Esophagus muscularis mucosa (tissue), 4 donors: ENCODE measurements around the gene APH1A. TPM values are rescaled to one million over a fixed set of nuclear protein-coding genes. Genes with fewer than 3 reads are reported as not detected.
"Not testable (repeated sequence)": the region's sequence is repeated elsewhere in the genome, so short reads cannot be mapped to it uniquely, and the experiment has no call there.

Source experiments
- DNase-seq: peaks from one replicate; pipeline ENCODE4 v3.0.0-alpha.2; 2017; ENCODE audit errors: extremely low spot score
- H3K27ac ChIP-seq, 4 donors: fragments of 200-600 bp; sonication (generic); replicated peaks in 1 of 4; 1 replicate in 3 of 4; 2 replicates in 1 of 4; pipeline ENCODE4 v1.5.1; 2016 to 2019; ENCODE audit warnings: mild to moderate bottlenecking in 1 of 4
- H3K27me3 ChIP-seq, 4 donors: fragments of 200-600 bp; sonication (generic); one replicate each; pipeline versions ENCODE4 v1.5.1 to v1.6.0; 2016 to 2019
- H3K36me3 ChIP-seq, 4 donors: fragments of 200-600 bp; sonication (generic); one replicate each; pipeline ENCODE4 v1.5.1; 2016 to 2019
- H3K4me1 ChIP-seq, 4 donors: fragments of 200-600 bp; sonication (generic); one replicate each; pipeline ENCODE4 v1.5.1; 2016 to 2019
- H3K4me3 ChIP-seq, 4 donors: fragments of 200-600 bp; sonication (generic); 1 replicate in 2 of 4; 2 replicates in 2 of 4; pipeline ENCODE4 v1.5.1; 2016 to 2019; ENCODE audit warnings: mild to moderate bottlenecking in 4 of 4, moderate library complexity in 1 of 4
- H3K9me3 ChIP-seq, 4 donors: fragments of 200-600 bp; sonication (generic); 1 replicate in 3 of 4; 2 replicates in 1 of 4; pipeline ENCODE4 v1.5.1; 2016 to 2019
- CTCF ChIP-seq, 3 experiments: fragments of 200-600 bp in 2 of 3; fragments of 450-650 bp in 1 of 3; sonication (generic) in 2 of 3; IDR thresholded peaks; one replicate each; pipeline ENCODE4 v1.5.1; 2017 to 2019; ENCODE audit warnings: antibody characterized with exemption in 3 of 3, mild to moderate bottlenecking in 2 of 3, moderate library complexity in 1 of 3
- EP300 ChIP-seq: sonication (generic); formaldehyde crosslinking; IDR thresholded peaks from one replicate; pipeline ENCODE4 v1.6.1; 2017; ENCODE audit warnings: antibody characterized with exemption
- POLR2A ChIP-seq: fragments of 450-650 bp; IDR thresholded peaks from one replicate; pipeline ENCODE4 v1.6.1; 2017; ENCODE audit warnings: antibody characterized with exemption, moderate library complexity, mild to moderate bottlenecking, low read depth
- POLR2AphosphoS5 ChIP-seq, 2 donors: sonication (generic); formaldehyde crosslinking; IDR thresholded peaks; one replicate each; pipeline ENCODE4 v1.6.1; 2017; ENCODE audit warnings: antibody characterized with exemption in 2 of 2
- WGBS: methylation state at CpG from one replicate; pipeline ENCODE4 v1.1.5; 2018; 5-methylcytosine and 5-hydroxymethylcytosine counted together
- intact Hi-C: fragments of 100-400 bp; cut with DNase I; formaldehyde crosslinking; loops from one replicate; pipeline ENCODE4 v1.15.1; 2023
- small RNA-seq, 3 donors: library from RNA; depleted of rRNA; stranded (forward); fragments of <200 nt; gene quantifications; one replicate each; pipeline ENCODE3, GENCODE V24; 2016
- total RNA-seq, 4 donors: library from RNA; depleted of rRNA; stranded (reverse); fragments of >200 nt; gene quantifications; one replicate each; pipeline versions ENCODE4 v1.1.0 to v1.2.1, GENCODE V29; 2016

APH1A gene
- total RNA-seq, 4 donors from 2014 or later: 36.1 to 63.5 (median 49.7) TPM

- Histone ChIP-seq H3K4me3 (no peak overlapping the region), H3K27me3 (no peaks in the 10 kb centered on the region), H3K9me3 (no peaks in the 10 kb centered on the region), H3K4me1 (no peaks in the 10 kb centered on the region), H3K36me3 (peaks cover 6 to 85% (median 63%) of the 10 kb centered on the region in 4 donors), H3K27ac (no peak overlapping the region)
- TF ChIP-seq POLR2A (no peak), CTCF (IDR thresholded peaks at IDR 0.05) (no peak), POLR2AphosphoS5 (IDR thresholded peaks at IDR 0.05) (no peak), EP300 (no peak)
- 100% methylated on average over 1 of the region's 1 CpG for WGBS
- intact Hi-C loops: no loop called here
- no peak for DNase-seq
Measured at GRCh38 chr1:150225546-150225945, 43.3 kb downstream of the APH1A start.

- Histone ChIP-seq H3K27ac (no peak overlapping the region), H3K9me3 (no peaks in the 10 kb centered on the region), H3K36me3 (peaks cover 6 to 89% (median 67%) of the 10 kb centered on the region in 4 donors), H3K27me3 (no peaks in the 10 kb centered on the region), H3K4me3 (no peak overlapping the region), H3K4me1 (no peaks in the 10 kb centered on the region)
- WGBS: 89% methylated on average over 1 of the region's 1 CpG
- no peak for DNase-seq
- TF ChIP-seq EP300 (no peak), CTCF (IDR thresholded peaks at IDR 0.05) (no peak), POLR2AphosphoS5 (IDR thresholded peaks at IDR 0.05) (no peak), POLR2A (no peak)
- intact Hi-C loops: no loop called here
Measured at GRCh38 chr1:150224983-150225382, 43.8 kb downstream of the APH1A start.

- H3K27me3 ChIP-seq: no peaks in the 10 kb centered on the region
- TF ChIP-seq POLR2A (no peak), CTCF (IDR thresholded peaks at IDR 0.05) (peak; percentile 23 to 49 (median 28))
- no peaks in the 10 kb centered on the region for H3K9me3 ChIP-seq
- no peaks in the 10 kb centered on the region for H3K4me1 ChIP-seq
- 82% methylated on average over 2 of the region's 2 CpGs for whole genome bisulfite sequencing
- intact Hi-C loops: no loop called here
- H3K4me3 ChIP-seq: no peak overlapping the region
- DNase-seq: no peak
- H3K36me3 ChIP-seq: peaks cover 6 to 64% (median 49%) of the 10 kb centered on the region in 4 donors
- no peak overlapping the region for H3K27ac ChIP-seq
Measured at GRCh38 chr1:150221552-150221951, 47.3 kb downstream of the APH1A start.

DNA sequence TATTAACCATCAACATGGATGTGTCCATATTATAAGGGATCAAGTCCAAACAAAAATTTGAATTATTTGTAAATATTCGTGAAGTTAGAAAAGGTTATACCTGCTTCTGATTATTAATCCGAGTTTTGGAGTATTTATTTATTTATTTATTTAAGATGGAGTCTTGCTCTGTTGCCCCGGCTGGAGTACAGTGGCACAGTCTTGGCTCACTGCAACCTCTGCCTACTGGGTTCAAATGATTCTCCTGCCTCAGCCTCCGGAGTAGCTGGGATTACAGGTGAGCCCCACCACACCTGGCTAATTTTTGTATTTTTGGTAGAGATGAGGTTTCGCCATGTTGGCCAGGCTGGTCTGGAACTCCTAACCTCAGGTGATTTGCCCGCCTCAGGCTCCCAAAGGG, 53.0 kb downstream of the APH1A start:
- intact Hi-C loops: not testable (repeated sequence)
- WGBS: 98% methylated on average over 6 of the region's 6 CpGs

More for the DNA sequence above, 53.0 kb downstream of the APH1A start:
- Histone ChIP-seq H3K36me3 (peaks cover 0 to 14% (median 9%) of the 10 kb centered on the region in 4 donors), H3K4me1 (peaks cover 4 to 11% (median 5%) of the 10 kb centered on the region in 4 donors)
- H3K27me3 ChIP-seq, H3K4me3 ChIP-seq, H3K9me3 ChIP-seq, H3K27ac ChIP-seq: not testable (repeated sequence)
- peak; percentile 42 for DNase-seq

Small RNAs within 50 kb of the gene (small RNA-seq; reads per million reads assigned to genes)
- 0 to 0.51 (median 0.17) reads per million in 3 donors for gene RNU2-17P

Other genes with a start within 250 kb of the APH1A start
- 10 to 100 TPM; 38.9 to 56.5 (median 44.9) TPM for gene VPS45, start 201.2 kb downstream of the APH1A start, total RNA-seq
- 100 to 1,000 TPM; 294 to 426 (median 337) TPM for gene PLEKHO1, start 119.1 kb downstream of the APH1A start, total RNA-seq
- gene ANP32E, start 32.9 kb downstream of the APH1A start, total RNA-seq: 10 to 100 TPM; 15.6 to 20.3 (median 18.6) TPM
- gene CA14, start 11.2 kb downstream of the APH1A start, total RNA-seq: 1 to 10 TPM in 1 of 4 donors, under 1 TPM in 2, not detected in 1; 0.33 to 1.0 (median 0.42) TPM
- gene C1orf54, start 3.8 kb upstream of the APH1A start, total RNA-seq: 10 to 100 TPM; 15.2 to 36.1 (median 18.0) TPM
- gene CIART, start 13.5 kb upstream of the APH1A start, total RNA-seq: 10 to 100 TPM; 13.7 to 26.0 (median 14.2) TPM
- gene MRPS21, start 24.8 kb upstream of the APH1A start, total RNA-seq: 10 to 100 TPM; 44.2 to 59.0 (median 48.1) TPM
- gene PRPF3, start 52.5 kb upstream of the APH1A start, total RNA-seq: 10 to 100 TPM; 26.6 to 39.5 (median 27.3) TPM
- 10 to 100 TPM; 20.0 to 27.9 (median 24.8) TPM for gene RPRD2, start 95.1 kb upstream of the APH1A start, total RNA-seq
- 10 to 100 TPM in 3 of 4 donors, 1 to 10 TPM in 1; 5.8 to 19.4 (median 12.8) TPM for gene TARS2, start 218.4 kb upstream of the APH1A start, total RNA-seq
- gene ECM1, start 239.1 kb upstream of the APH1A start, total RNA-seq: 10 to 100 TPM; 17.4 to 32.9 (median 18.6) TPM
- not detected for gene FALEC, start 246.7 kb upstream of the APH1A start, total RNA-seq